HTR-8/SVneo (cell line): ENCODE data around the gene KRT74.

ENCODE experiments used
- DNase-seq: peaks from one replicate; pipeline ENCODE4 v3.0.0; 2011; ENCODE audit warnings: low spot score, mixed read lengths; ENCODE audit not compliant: insufficient read length
- FAIRE-seq: peaks from 2 replicates; lab custom pipeline; 2011; peaks lifted over from hg19 to GRCh38; lab: Jason Lieb, UNC

The KRT74 gene

DNA sequence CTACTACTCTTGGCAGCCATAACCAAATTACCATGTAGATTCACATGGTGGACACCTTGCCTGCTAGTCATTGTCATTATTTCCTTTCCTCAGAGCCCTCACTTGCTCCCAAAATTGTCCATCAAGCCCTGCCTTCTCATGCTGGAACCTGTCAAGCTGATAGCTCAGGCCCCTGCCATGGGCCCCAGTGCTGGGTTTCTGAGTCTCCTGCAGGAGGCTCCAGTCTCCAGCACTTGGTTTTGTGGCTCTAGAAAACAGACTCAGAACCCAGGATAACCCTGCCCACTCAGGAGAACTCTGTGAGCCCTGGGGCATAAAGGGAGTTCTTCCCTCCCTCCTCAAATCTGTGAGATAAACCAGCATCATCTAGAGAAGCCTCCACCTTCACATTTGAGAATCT is 31.5 kb downstream of the KRT74 start:
- DNase-seq (no peak), FAIRE-seq (no peak)

DNA sequence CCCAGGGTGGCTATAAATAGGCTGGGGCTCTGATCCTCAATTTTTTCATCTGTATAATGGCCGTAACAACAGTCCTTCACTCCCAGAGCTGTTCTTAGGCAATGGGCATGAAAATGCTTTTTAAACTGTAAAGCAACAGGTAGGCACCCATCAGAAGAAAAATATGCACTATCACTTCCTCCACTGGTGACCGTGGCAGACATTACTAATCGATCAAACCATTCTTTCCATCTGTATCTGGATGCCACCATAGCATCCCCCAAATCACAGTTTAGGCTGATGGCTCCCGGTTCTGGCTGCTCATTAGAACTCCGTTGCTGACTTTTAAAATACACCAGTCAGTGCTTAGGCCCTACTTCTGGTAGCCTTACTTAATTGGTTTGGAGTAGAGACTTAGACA is 31.9 kb downstream of the KRT74 start:
- no peak for DNase-seq
- FAIRE-seq = no peak

DNA sequence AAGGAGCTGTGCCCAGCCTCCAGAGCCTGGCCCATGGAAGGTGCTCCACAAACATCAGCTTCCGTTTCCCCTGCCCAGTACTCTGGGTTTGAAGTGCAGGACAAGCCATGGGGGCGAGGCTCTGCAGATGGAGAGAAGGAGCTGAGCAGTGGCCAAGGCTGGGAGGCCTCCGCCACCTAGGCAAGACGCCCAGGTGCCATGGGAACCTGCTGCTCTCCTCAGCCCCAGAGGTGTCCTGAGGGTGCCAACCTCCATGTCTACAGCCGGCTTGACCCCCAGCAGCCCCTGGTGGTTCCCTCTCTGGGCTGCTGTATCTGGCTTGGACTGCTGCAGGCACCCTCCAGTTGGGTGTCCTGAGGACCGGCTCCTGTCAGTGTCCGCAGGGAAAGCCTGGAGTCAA is 33.1 kb downstream of the KRT74 start:
- DNase-seq = no peak
- FAIRE-seq = no peak

DNA sequence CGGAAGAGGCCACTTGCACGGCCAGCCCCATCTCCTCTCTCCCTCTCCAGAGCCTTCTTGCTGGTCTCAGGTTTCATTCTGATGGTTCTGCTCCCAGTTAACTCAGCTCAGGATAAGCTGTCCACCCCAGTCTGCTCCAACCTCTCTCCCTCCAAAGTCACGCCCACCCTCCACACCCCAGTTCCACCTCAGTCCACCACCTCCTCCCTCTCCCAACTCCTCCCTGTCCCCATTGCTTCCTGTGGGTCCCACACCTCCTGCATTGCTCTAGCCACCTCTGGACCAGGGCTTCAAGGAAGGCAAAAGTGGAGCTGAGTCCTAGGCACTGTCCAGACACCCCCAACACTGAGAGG is 33.8 kb downstream of the KRT74 start:
- DNase-seq (no peak), FAIRE-seq (no peak)

DNA sequence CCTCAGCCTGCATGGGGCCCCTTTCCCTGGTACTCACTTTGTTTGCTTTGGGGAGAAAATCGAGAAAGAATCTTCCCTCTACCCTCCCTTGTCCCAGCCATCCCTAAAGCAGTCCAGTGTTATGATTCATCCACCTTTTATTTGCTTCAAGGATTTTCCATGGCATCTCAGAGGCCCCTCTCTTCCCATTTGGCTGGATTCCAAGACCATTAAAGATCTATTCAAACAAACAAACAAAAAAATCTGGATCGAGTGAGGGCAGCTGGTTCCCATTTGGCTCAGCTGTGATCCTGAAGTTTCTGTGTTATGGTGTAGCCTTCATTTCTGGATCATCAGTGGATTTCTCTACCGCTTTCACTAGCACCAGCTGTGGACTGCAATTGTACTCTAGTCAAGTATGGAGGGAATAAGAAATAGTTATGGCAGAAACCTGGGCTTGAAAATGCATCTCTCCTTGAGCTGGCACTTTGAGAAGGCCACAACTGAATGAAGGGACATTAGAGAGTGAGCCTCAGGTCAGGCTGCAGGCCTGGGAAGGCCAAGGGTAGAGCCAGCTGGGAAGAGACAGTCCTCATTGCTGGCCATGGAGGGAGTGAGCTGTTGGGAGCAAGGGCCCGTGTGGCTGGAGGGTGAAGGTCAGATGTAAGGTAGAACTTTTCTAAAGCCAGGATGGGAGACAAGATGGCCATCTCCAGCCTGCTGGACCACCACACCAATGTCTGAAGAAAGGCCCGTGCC is 34.4 kb downstream of the KRT74 start:
- peak; percentile 73 for DNase-seq
- no peak for FAIRE-seq

DNA sequence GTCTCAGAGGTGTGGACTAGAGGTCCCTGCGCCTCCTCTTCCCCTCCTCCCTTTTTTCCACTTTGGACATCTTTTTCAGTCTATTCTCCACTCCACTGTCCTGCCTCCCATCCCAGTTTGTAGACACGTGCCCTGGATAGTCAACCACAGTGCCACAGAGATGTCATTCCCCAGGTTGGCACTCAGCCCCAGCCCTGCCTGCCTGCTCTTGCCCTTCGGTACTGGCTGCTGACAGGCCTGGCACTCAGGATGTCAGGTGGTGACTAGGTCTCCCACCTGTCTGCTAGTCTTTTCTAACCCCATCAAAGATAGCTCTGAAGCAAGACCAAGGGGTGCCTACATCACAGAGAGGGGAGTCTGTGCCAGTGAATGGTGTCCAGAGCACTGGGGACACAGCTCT is 36.5 kb downstream of the KRT74 start:
- DNase-seq (no peak), FAIRE-seq (no peak)

DNA sequence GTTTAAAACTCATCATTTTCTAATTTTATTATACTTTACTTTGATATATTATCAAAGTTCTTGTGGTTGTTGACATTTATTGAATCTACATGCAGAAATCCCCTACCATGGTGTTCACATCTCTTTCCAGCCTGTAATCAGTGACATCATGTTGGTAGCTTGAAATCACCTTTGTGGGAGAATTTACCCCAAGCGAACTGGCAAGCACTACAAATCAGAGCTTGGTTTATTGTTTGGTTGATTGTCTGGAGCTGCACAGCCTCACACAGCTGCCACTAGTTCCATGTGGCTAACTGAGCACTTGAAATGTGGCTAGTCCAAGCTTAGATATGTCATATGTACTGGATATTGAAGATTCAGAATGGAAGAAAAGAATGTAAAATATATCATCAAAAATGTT is 38.1 kb downstream of the KRT74 start:
- no peak for FAIRE-seq
- DNase-seq = no peak

DNA sequence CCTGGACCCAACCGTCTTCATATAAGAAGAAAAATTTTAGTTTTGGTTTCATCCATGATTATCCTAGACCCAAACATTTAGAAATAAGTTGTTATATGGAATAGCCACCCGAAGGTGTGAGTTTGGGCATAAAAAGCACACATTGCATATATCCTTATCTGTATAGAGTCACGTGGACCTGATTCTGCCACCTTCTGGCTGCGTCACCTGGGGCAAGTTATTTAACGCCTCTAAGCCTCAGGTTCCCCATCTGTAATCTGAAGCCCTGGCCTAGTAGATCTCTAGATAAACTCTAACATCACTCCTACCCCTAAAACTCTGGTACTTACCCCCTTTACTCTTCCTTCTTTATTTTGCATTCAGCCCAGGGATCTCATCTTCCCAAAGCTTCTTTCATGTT is 39.2 kb downstream of the KRT74 start:
- FAIRE-seq (no peak), DNase-seq (no peak)

DNA sequence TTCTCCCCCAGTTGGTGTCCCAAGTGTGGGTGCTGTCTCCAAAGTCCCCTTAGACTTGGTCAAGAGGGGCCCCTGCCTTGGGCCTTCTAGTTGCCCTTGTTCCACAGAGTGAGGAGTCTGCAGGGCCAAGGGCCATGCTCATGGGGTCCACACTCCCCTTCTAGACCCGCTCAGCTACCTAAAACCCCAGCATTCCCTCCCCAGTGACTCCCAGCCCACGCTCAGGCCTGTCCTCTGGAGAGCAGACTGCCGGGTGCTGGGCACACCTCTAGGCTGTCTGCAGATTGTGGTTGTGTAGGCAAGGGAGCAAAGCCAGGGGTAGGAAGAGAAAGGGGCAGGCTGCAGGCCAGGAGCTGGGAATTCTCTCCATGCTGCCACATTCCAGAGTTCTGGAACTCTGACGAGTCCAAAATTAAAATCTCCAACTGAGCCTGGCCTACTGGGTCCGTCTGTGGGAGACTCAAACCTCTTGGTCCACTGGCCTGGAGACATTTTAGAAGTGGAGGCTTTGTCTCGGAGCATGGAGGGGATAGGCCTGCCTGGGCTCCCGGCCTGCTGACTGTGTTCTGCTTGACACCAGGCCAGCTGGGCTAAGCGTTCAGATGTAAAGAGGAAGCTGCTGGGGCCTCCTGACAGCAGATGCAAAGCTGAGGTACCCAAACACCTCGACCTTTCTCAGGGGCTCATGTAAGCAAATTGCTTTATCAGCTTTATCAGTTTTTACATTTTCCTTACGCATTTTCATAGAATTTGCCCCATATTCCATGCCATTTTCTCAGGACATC is 39.8 kb downstream of the KRT74 start:
- no peak for DNase-seq
- no peak for FAIRE-seq

DNA sequence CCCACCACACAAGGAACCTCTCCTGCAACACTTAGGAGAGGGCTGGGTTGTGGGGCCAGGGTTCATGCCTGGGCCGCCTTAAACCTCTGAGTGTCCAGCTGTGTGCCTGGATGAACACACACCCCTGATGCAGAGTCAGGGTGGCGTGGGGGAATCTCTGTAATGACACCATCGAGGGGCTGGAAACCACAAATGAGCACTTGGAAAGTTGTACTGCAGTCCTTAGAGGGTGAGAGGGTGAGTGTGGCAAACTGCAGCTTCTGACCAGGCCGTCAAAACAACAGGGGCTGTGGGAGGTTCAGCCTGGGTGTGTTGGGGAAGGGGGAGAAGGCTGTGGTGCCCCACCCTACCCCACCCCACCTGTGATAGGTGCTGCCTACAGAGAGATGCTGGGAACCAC is 41.0 kb downstream of the KRT74 start:
- no peak for FAIRE-seq

DNA sequence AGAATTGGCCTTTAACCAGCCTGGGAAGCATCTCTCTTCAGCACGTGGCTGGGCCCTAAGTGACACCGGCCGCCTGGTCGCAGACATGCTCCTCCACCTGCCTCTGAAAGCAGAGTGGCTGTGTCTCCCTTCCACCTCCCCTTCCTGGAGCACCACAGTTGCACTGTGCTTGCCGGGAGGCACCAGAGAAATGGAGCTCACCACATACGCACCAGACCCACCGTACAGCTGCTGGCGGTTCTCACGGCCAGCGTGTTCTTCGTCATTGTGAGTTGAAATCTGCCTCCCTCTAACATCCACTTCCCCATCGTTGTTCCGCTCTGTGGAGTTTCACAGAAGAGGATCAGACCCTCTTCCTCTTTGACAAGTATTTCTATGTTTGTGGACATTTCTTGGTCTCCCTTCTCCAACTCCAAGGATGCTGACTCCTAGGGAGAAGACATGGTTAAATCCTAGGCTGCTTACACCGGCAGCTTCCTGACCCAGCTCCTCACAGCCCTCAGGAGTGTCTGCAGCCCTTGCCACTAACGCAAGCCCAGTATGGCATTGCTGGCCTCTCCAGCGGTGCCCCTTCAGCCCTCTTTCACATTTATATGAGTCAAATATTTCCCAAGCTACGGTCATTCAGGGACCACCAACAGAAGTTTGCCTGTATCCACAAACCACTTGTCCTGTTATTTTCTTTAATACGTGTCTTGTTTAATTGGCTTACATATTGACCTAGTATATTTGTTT is 41.9 kb downstream of the KRT74 start:
- FAIRE-seq = no peak
- no peak for DNase-seq

More for the DNA sequence above, 41.0 kb downstream of the KRT74 start:
- DNase-seq = no peak

DNA sequence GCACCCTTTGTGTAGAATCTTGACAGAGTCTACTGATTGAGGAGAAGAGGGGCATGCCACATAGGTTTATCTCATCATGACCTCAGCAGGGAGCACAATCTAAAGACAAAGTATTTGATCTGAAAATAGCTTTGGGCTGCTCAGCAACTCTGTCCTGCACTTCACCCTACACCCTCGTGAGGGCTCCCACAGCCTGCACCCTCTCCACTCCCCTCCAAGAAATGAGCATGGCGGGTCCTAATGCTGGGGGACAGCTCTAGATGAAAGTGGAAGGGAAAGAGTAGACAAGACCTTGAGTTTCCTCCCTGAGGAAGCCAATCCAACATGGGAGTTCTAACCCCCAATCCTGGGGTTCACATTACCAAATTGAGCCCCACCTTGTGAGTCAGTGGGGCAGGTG is 42.7 kb downstream of the KRT74 start:
- FAIRE-seq = no peak
- no peak for DNase-seq

DNA sequence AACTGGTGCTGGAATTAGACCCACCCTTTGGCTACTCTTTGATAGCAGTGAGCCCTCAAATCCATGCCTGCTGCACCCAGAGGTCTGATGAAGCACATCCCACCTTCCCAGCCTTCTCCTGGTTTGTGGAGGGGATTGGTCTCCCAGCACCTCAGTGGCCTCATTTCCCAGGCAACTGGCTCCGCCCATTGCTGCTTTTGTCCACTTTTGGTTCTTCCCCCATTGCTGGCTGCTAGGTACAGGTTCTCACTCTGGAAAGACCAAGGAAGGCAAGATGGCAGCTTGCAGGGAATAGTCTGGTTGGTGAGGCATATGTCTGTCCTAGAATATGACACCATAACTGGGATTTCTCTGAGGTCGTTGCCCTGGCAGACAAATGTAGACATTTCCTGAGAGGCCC is 43.3 kb downstream of the KRT74 start:
- FAIRE-seq = no peak

DNA sequence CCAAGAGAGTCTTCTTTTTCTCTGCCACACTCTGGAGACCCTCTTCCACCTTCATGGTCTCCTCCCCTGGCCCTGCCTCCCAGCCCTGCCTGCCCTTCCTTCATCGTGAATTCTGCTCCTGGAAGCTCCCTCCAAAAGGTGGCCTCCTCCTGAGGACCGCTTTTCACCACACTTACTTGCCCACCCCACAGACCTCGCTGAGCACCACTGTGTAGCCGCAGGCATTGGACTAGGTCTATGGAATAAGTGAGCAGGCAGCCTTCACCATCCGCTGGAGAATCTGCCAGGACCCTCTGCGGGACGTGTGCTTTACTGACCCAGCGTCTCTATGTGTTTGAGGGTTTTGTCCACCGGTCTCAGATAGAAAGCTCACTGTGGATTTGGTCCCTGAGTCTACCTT is 43.8 kb downstream of the KRT74 start:
- FAIRE-seq = no peak

More for the DNA sequence above, 43.3 kb downstream of the KRT74 start:
- DNase-seq = no peak

DNA sequence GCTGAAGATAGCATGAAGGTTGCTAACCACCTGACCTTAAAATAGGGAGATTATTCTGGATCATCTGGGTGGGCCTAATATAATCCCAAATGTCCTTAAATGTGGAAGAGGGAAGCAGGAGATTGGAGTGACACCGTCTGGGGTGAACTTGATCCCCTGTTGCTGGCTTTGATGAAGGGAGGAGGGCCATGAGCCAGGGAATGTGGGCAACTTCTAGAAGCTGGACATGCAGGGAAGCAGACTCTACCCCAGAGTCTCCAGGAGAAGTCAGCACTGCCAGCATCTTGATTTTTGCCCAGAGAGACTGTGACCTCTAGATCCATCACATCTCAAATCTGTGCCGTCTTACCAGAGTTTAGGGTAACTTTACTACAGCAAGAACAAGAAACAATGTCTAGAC is 44.2 kb downstream of the KRT74 start:
- FAIRE-seq (no peak), DNase-seq (no peak)

More for the DNA sequence above, 43.8 kb downstream of the KRT74 start:
- DNase-seq = no peak

DNA sequence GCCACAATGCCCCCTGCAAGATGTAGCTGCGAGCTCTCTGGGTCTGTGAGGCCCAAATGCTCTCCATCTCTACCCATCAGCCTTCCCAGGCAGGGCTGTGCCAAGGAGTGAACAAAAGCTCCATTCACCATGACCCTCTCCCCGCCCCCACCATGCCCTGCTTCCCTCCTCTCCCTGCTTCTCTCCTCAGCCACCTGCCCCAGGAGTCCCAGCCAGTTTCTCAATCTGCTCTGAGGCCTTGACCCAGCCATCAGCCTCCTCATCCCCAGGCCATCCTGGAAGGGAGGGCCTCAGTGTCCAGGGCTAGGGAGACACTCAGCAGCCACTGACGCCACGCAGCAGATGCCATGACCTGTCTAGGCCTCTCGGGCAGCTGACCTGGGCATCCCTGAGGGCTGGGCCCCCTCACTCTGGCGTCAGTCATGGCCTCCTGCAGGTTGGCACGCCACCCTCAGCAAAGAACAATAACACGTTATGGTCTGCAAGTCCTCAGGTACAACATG is 45.0 kb downstream of the KRT74 start:
- FAIRE-seq = no peak

DNA sequence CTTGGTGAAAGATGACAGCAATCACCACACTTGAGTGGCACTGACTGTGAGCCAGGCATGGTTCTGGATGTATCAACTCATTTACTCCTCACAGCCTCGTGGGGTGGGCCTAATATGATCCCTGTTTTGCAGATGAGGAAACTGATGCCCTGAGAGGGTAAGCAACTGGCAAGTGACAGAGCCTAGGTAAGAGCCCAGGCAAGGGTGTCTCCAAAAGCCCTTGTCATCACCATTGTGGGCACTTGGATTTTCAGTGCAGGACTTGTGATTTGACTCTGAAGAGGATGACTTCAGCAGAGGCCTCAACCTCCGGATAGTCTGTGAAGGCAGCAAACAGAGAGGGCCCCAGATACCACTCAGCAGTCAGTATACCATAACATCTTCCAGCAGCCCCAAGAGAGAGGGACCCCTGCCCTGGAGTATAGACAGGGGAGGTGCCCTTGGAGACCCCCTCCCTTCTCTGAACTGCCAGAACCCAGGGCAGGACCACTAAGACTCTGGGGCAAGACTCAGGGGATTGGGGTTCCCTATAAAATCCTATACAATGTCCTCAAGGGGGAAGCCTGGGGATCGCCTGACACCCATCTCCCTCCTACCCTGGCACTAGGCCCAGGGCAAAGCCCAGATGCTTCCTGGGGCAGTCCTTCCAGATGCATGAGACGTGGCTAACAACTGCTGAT is 46.4 kb downstream of the KRT74 start:
- FAIRE-seq (no peak), DNase-seq (no peak)

More for the DNA sequence above, 45.0 kb downstream of the KRT74 start:
- no peak for DNase-seq

DNA sequence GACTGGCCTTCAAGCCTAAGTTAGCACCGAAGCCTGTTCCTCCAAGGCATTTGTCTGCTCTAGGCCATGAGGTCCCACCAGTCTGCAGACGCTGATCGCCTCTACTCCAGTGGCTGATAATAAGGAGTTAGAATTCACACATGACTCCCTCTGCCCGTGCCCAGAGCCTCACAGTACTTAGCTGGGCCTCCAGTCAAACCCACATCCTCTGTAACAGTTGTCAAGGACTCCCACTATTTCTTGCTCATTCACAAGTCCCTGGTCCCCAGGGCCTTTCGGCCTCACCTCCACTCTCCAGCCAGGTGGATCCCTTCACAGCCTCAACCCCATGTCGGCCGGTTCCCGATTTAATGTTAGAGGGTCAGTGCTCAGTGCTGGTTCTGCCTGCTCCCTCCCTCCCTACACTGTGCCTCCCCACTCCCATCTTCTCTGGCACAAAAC is 47.1 kb downstream of the KRT74 start:
- no peak for FAIRE-seq
- DNase-seq = no peak

DNA sequence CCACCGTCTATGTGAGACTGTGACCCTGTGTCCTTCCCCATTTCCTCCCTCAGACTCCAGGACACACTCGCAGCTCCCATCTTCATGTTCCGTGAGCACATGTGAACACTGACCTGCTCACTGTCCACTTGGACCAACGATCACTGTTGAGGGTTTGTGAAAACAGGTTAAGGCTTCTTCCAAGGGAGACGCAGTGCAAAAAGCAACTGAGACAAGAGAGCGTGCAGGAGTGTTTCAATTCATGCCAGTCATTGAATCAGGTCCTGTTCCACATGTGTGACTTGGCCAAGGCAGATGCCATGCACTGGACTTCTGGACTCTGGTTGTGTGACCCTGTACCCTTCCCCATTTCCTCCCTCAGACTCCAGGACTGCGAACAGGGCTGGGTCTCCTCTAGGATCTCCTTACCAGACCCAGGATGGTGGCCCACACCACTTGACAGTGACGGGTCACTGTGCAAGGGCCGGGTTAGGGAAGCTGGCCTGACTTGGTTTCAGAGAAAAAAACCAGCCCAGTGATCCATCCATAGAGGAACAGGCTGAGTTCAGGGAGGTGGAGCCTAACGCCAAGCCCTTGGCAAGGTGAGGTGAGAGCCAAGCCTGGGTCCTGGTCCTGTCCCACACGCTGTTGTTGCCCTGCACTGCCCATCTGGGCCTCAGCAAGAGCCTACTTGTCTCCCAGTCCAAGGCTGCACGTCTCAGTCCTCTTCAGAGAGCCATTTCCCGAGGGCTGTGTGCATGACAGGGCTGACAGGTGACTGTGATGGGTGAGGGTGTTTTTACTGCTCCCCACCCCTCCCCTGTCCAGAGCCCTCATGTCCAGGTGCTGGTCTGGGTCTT is 47.8 kb downstream of the KRT74 start:
- FAIRE-seq = no peak
- no peak for DNase-seq
